ENCODE data around the gene SERPINE1. TPM values are rescaled to one million over a fixed set of nuclear protein-coding genes. Genes with fewer than 3 reads are reported as not detected.
A peak's percentile ranks its signal among the peaks of the same experiment; 100 is the strongest.

Gene SERPINE1
- total and polyA plus RNA-seq, 2 of the 13 experiments (the other 11 are each of a cell fraction or from before 2014, with no cell fraction given) = 21.2 to 1,576 TPM

DNA sequence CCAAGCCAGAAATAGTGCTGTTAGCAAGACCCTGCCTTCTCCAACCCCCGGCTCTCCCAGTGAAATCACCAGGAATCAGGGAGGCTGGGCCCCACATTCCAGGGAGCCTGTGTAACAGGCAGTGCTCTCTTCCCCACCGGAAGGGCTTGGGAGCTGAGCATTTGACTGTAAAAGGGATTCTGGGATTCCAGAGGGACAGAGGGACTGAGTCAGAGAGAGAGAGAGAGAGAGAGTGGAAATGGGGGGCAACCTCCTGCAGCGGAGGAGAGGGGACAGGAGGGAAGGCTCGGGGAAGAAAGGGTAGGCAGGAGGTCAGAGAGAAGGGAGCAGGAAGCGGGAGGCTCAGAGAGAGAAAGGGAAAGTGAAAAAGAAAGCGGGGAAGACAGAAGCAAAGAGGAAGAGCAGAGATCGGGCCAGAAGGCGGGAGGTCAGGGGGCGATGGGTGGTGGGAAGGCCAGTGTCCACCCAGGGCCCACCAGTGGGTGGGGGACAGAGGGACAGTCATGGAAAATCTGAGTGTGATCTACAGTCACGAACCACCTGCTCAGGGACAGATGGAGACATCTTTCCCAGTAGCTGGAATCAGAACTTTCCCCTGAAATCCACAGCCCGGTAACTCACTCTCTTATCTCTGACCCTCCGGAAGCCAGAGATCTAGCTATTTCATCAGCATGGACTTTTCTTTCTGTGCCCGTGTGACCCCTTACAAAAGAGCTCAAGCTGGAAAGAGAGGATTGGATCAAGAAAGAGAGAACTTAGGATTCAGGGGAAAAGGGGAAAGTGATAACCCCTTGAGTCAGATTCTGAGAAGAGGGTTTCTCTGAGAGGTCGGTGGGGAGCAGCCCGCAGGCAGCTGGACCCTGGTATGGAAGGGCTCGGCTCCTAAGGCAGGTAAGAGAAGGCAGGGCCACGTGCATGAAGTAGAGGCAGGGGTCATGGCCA is 4.6 kb upstream of the SERPINE1 start (continued):
- TF ChIP-seq, protein P1, sequence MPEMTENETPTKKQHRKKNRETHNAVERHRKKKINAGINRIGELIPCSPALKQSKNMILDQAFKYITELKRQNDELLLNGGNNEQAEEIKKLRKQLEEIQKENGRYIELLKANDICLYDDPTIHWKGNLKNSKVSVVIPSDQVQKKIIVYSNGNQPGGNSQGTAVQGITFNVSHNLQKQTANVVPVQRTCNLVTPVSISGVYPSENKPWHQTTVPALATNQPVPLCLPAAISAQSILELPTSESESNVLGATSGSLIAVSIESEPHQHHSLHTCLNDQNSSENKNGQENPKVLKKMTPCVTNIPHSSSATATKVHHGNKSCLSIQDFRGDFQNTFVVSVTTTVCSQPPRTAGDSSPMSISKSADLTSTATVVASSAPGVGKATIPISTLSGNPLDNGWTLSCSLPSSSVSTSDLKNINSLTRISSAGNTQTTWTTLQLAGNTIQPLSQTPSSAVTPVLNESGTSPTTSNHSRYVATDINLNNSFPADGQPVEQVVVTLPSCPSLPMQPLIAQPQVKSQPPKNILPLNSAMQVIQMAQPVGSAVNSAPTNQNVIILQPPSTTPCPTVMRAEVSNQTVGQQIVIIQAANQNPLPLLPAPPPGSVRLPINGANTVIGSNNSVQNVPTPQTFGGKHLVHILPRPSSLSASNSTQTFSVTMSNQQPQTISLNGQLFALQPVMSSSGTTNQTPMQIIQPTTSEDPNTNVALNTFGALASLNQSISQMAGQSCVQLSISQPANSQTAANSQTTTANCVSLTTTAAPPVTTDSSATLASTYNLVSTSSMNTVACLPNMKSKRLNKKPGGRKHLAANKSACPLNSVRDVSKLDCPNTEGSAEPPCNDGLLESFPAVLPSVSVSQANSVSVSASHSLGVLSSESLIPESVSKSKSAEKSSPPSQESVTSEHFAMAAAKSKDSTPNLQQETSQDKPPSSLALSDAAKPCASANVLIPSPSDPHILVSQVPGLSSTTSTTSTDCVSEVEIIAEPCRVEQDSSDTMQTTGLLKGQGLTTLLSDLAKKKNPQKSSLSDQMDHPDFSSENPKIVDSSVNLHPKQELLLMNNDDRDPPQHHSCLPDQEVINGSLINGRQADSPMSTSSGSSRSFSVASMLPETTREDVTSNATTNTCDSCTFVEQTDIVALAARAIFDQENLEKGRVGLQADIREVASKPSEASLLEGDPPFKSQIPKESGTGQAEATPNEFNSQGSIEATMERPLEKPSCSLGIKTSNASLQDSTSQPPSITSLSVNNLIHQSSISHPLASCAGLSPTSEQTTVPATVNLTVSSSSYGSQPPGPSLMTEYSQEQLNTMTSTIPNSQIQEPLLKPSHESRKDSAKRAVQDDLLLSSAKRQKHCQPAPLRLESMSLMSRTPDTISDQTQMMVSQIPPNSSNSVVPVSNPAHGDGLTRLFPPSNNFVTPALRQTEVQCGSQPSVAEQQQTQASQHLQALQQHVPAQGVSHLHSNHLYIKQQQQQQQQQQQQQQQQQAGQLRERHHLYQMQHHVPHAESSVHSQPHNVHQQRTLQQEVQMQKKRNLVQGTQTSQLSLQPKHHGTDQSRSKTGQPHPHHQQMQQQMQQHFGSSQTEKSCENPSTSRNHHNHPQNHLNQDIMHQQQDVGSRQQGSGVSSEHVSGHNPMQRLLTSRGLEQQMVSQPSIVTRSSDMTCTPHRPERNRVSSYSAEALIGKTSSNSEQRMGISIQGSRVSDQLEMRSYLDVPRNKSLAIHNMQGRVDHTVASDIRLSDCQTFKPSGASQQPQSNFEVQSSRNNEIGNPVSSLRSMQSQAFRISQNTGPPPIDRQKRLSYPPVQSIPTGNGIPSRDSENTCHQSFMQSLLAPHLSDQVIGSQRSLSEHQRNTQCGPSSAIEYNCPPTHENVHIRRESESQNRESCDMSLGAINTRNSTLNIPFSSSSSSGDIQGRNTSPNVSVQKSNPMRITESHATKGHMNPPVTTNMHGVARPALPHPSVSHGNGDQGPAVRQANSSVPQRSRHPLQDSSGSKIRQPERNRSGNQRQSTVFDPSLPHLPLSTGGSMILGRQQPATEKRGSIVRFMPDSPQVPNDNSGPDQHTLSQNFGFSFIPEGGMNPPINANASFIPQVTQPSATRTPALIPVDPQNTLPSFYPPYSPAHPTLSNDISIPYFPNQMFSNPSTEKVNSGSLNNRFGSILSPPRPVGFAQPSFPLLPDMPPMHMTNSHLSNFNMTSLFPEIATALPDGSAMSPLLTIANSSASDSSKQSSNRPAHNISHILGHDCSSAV (CRISPR knock-in tag; IDR thresholded peaks at IDR 0.05; ENCODE audit: borderline replicate concordance) = no peak
- no peak for TF ChIP-seq STAT5B (CRISPR knock-in tag; IDR thresholded peaks at IDR 0.05)
- peak; percentile 83 for TF ChIP-seq ZNF772 (CRISPR knock-in tag; IDR thresholded peaks at IDR 0.05)
- TF ChIP-seq MBD4 (IDR thresholded peaks at IDR 0.05; ENCODE audit: borderline replicate concordance, low read length) = no peak
- TF ChIP-seq ZNF558 (CRISPR knock-in tag; IDR thresholded peaks at IDR 0.05; ENCODE audit: borderline replicate concordance) = peak; percentile 19; the same call in 1 of the 2 replicates
- TF ChIP-seq, protein P2, sequence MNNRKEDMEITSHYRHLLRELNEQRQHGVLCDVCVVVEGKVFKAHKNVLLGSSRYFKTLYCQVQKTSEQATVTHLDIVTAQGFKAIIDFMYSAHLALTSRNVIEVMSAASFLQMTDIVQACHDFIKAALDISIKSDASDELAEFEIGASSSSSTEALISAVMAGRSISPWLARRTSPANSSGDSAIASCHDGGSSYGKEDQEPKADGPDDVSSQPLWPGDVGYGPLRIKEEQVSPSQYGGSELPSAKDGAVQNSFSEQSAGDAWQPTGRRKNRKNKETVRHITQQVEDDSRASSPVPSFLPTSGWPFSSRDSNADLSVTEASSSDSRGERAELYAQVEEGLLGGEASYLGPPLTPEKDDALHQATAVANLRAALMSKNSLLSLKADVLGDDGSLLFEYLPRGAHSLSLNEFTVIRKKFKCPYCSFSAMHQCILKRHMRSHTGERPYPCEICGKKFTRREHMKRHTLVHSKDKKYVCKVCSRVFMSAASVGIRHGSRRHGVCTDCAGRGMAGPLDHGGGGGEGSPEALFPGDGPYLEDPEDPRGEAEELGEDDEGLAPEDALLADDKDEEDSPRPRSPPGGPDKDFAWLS (CRISPR knock-in tag; IDR thresholded peaks at IDR 0.05; ENCODE audit: borderline replicate concordance) = no peak
- no peak for TF ChIP-seq NFYC (CRISPR knock-in tag; IDR thresholded peaks at IDR 0.05)
- no peak for TF ChIP-seq ZNF644 (CRISPR knock-in tag; IDR thresholded peaks at IDR 0.05; ENCODE audit: low read depth)
- TF ChIP-seq TBP (CRISPR knock-in tag; IDR thresholded peaks at IDR 0.05) = no peak
- no peak for TF ChIP-seq ZSCAN12 (CRISPR knock-in tag; IDR thresholded peaks at IDR 0.05)
- no peak for TF ChIP-seq ATAD3A (CRISPR knock-in tag; IDR thresholded peaks at IDR 0.05)
- no peak; the same call in 1 of the 2 replicates for TF ChIP-seq ZNF460 (CRISPR knock-in tag; IDR thresholded peaks at IDR 0.05; ENCODE audit: borderline replicate concordance)
- TF ChIP-seq, protein P3, sequence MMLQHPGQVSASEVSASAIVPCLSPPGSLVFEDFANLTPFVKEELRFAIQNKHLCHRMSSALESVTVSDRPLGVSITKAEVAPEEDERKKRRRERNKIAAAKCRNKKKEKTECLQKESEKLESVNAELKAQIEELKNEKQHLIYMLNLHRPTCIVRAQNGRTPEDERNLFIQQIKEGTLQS (CRISPR knock-in tag; IDR thresholded peaks at IDR 0.05) = peak; percentile 73
- no peak for TF ChIP-seq ZNF101 (CRISPR knock-in tag; IDR thresholded peaks at IDR 0.05; ENCODE audit: borderline replicate concordance, low read depth)
- TF ChIP-seq, protein P4, sequence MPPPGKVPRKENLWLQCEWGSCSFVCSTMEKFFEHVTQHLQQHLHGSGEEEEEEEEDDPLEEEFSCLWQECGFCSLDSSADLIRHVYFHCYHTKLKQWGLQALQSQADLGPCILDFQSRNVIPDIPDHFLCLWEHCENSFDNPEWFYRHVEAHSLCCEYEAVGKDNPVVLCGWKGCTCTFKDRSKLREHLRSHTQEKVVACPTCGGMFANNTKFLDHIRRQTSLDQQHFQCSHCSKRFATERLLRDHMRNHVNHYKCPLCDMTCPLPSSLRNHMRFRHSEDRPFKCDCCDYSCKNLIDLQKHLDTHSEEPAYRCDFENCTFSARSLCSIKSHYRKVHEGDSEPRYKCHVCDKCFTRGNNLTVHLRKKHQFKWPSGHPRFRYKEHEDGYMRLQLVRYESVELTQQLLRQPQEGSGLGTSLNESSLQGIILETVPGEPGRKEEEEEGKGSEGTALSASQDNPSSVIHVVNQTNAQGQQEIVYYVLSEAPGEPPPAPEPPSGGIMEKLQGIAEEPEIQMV (CRISPR knock-in tag; IDR thresholded peaks at IDR 0.05; ENCODE audit: low read depth) = 0 out of 2 replicates have a peak, but pooled peaks have one; percentile 41
- TF ChIP-seq ZNF234 (CRISPR knock-in tag; conservative IDR thresholded peaks at IDR 0.05) = no peak
- 0 out of 2 replicates have a peak, but pooled peaks have one; percentile 55 for TF ChIP-seq ZNF670 (CRISPR knock-in tag; IDR thresholded peaks at IDR 0.05; ENCODE audit: borderline replicate concordance)

Data from HepG2 (cell line).